Measurements from ENCODE around the gene TTC6.

GRCh38 chr14:37601865-37602264, 6.4 kb downstream of the TTC6 start:
- TF ChIP-seq, protein P1, sequence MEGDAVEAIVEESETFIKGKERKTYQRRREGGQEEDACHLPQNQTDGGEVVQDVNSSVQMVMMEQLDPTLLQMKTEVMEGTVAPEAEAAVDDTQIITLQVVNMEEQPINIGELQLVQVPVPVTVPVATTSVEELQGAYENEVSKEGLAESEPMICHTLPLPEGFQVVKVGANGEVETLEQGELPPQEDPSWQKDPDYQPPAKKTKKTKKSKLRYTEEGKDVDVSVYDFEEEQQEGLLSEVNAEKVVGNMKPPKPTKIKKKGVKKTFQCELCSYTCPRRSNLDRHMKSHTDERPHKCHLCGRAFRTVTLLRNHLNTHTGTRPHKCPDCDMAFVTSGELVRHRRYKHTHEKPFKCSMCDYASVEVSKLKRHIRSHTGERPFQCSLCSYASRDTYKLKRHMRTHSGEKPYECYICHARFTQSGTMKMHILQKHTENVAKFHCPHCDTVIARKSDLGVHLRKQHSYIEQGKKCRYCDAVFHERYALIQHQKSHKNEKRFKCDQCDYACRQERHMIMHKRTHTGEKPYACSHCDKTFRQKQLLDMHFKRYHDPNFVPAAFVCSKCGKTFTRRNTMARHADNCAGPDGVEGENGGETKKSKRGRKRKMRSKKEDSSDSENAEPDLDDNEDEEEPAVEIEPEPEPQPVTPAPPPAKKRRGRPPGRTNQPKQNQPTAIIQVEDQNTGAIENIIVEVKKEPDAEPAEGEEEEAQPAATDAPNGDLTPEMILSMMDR (IDR thresholded peaks at IDR 0.05 in 2 of 3, conservative IDR thresholded peaks at IDR 0.05 in 1 of 3; ENCODE audit: control insufficient read depth in 2 of 3, extremely low read depth in 1 of 3, insufficient read depth in 1 of 3, low read depth in 3 of 3, low read length in 3 of 3), result no peak
- TF ChIP-seq HDAC2 (IDR thresholded peaks at IDR 0.05), result no peak

Measured in GM12878 (cell line).